ENCODE data around the gene DUOX2. TPM values are rescaled to one million over a fixed set of nuclear protein-coding genes. Genes with fewer than 3 reads are reported as not detected.

Gene DUOX2
- total and polyA plus RNA-seq, 2 of the 13 experiments (the other 11 are each of a cell fraction or from before 2014, with no cell fraction given) = 0.08 TPM; not detected in 1

- TF ChIP-seq, protein P1, sequence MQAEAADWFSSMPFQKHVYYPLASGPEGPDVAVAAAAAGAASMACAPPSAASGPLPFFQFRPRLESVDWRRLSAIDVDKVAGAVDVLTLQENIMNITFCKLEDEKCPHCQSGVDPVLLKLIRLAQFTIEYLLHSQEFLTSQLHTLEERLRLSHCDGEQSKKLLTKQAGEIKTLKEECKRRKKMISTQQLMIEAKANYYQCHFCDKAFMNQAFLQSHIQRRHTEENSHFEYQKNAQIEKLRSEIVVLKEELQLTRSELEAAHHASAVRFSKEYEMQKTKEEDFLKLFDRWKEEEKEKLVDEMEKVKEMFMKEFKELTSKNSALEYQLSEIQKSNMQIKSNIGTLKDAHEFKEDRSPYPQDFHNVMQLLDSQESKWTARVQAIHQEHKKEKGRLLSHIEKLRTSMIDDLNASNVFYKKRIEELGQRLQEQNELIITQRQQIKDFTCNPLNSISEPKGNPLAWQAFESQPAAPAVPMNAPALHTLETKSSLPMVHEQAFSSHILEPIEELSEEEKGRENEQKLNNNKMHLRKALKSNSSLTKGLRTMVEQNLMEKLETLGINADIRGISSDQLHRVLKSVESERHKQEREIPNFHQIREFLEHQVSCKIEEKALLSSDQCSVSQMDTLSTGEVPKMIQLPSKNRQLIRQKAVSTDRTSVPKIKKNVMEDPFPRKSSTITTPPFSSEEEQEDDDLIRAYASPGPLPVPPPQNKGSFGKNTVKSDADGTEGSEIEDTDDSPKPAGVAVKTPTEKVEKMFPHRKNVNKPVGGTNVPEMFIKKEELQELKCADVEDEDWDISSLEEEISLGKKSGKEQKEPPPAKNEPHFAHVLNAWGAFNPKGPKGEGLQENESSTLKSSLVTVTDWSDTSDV (CRISPR knock-in tag; IDR thresholded peaks at IDR 0.05) = no peak
- TF ChIP-seq NPAS2 (CRISPR knock-in tag; IDR thresholded peaks at IDR 0.05; ENCODE audit: borderline replicate concordance) (no peak), ZSCAN9 (CRISPR knock-in tag; IDR thresholded peaks at IDR 0.05; ENCODE audit: borderline replicate concordance) (no peak), CC2D1A (CRISPR knock-in tag; IDR thresholded peaks at IDR 0.05) (no peak), ZNF607 (CRISPR knock-in tag; IDR thresholded peaks at IDR 0.05; ENCODE audit: borderline replicate concordance) (no peak), AGO1 (IDR thresholded peaks at IDR 0.05; ENCODE audit: low read depth, low read length, poor library complexity, severe bottlenecking) (peak; percentile 96), PCBP1 (IDR thresholded peaks at IDR 0.05; ENCODE audit: borderline replicate concordance, low read depth, low read length) (0 out of 2 replicates have a peak, but pooled peaks have one; percentile 47), AKAP8 (CRISPR knock-in tag; IDR thresholded peaks at IDR 0.05) (peak; percentile 35), ELF3 (CRISPR knock-in tag; IDR thresholded peaks at IDR 0.05) (no peak), GRHL1 (CRISPR knock-in tag; conservative IDR thresholded peaks at IDR 0.05) (no peak), PAX8 (CRISPR knock-in tag; IDR thresholded peaks at IDR 0.05; ENCODE audit: borderline replicate concordance) (no peak)
- TF ChIP-seq, protein P2, sequence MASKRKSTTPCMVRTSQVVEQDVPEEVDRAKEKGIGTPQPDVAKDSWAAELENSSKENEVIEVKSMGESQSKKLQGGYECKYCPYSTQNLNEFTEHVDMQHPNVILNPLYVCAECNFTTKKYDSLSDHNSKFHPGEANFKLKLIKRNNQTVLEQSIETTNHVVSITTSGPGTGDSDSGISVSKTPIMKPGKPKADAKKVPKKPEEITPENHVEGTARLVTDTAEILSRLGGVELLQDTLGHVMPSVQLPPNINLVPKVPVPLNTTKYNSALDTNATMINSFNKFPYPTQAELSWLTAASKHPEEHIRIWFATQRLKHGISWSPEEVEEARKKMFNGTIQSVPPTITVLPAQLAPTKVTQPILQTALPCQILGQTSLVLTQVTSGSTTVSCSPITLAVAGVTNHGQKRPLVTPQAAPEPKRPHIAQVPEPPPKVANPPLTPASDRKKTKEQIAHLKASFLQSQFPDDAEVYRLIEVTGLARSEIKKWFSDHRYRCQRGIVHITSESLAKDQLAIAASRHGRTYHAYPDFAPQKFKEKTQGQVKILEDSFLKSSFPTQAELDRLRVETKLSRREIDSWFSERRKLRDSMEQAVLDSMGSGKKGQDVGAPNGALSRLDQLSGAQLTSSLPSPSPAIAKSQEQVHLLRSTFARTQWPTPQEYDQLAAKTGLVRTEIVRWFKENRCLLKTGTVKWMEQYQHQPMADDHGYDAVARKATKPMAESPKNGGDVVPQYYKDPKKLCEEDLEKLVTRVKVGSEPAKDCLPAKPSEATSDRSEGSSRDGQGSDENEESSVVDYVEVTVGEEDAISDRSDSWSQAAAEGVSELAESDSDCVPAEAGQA (IDR thresholded peaks at IDR 0.05; ENCODE audit: low read depth) = no peak
- TF ChIP-seq, protein P2 (CRISPR knock-in tag; IDR thresholded peaks at IDR 0.05; ENCODE audit: borderline replicate concordance) = no peak
- TF ChIP-seq, protein P3, sequence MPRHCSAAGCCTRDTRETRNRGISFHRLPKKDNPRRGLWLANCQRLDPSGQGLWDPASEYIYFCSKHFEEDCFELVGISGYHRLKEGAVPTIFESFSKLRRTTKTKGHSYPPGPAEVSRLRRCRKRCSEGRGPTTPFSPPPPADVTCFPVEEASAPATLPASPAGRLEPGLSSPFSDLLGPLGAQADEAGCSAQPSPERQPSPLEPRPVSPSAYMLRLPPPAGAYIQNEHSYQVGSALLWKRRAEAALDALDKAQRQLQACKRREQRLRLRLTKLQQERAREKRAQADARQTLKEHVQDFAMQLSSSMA (CRISPR knock-in tag; IDR thresholded peaks at IDR 0.05) = peak; percentile 27; the same call in 1 of the 2 replicates
These were observed 49.0 kb upstream of the DUOX2 start (continued) for GRCh38 chr15:45162771-45163507.
